Right lobe of liver (tissue), 4 donors: Measurements from ENCODE around the gene MPG.

Experiments
- POLR2A ChIP-seq: fragments of 450-650 bp; IDR thresholded peaks from one replicate; pipeline ENCODE4 v1.6.1; 2017; ENCODE audit warnings: antibody characterized with exemption, mild to moderate bottlenecking
- TF ChIP-seq, protein P1 (sequence below), 4 donors: fragments of 200-600 bp in 3 of 4; fragments of 450-650 bp in 1 of 4; IDR thresholded peaks; one replicate each; pipeline versions ENCODE4 v1.5.1 to v1.8.0; 2016 to 2022; ENCODE audit warnings: antibody characterized with exemption in 4 of 4, mild to moderate bottlenecking in 2 of 4
- donor health status: DM: no; HTN: no; CAD: no.
- donor health status: DM: no; HTN: no; CAD: no.
- donor health status: DM: no; HTN: yes; CAD: no.

DNA sequence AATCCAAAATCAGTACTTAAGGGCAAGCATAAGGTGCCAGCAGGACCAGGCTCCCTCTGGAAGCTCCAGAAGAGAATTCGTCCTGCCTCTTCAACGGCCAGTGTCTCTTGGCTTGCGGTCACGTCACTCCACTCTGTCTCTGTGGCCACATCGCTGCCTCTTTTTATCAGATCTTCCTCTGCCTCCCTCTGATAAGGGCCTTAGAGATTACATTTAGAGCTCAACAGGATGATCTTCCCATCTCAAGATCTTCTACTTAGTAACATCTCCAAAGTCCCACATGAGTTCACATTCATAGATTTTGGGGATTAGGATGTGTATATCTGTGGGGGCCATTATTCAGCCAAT, 16.9 kb downstream of the MPG start:
- TF ChIP-seq, protein P1, sequence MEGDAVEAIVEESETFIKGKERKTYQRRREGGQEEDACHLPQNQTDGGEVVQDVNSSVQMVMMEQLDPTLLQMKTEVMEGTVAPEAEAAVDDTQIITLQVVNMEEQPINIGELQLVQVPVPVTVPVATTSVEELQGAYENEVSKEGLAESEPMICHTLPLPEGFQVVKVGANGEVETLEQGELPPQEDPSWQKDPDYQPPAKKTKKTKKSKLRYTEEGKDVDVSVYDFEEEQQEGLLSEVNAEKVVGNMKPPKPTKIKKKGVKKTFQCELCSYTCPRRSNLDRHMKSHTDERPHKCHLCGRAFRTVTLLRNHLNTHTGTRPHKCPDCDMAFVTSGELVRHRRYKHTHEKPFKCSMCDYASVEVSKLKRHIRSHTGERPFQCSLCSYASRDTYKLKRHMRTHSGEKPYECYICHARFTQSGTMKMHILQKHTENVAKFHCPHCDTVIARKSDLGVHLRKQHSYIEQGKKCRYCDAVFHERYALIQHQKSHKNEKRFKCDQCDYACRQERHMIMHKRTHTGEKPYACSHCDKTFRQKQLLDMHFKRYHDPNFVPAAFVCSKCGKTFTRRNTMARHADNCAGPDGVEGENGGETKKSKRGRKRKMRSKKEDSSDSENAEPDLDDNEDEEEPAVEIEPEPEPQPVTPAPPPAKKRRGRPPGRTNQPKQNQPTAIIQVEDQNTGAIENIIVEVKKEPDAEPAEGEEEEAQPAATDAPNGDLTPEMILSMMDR (IDR thresholded peaks at IDR 0.05): no peak
- TF ChIP-seq POLR2A: no peak
